NK-92 (cell line): ENCODE results near the gene LRRC28.

Experiments used
- DNase-seq: peaks from one replicate; lab custom pipeline; 2025; ENCODE audit not compliant: unreplicated experiment; lab: John Stamatoyannopoulos, UW

The LRRC28 gene

GRCh38 chr15:99249270-99249841 is 1.9 kb upstream of the LRRC28 start, which contains the start of gene TTC23:
Gene TTC23 (minus strand): TSS chr15:99249581. CDS start chr15:99228712, 20,869 bp downstream.
- no peak for DNase-seq

DNA sequence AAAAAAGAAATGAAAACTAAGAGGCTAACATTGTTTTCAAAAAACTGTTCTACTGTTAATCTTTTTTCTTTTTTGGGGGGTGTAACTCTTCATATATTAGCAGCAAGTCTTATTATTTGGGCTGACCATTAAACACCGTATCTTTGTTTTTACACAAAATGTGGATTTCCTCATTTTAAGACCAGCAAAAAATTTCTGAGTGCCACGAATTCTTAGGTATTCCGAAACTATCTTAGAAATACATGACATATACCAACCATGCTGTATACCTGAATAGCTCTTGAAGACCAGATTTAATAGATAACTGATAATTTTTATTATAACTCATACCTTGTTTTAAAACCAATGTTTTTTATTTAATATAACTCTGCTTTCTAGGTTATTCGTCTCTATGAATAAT is 1.3 kb upstream of the LRRC28 start:
- no peak for DNase-seq

DNA sequence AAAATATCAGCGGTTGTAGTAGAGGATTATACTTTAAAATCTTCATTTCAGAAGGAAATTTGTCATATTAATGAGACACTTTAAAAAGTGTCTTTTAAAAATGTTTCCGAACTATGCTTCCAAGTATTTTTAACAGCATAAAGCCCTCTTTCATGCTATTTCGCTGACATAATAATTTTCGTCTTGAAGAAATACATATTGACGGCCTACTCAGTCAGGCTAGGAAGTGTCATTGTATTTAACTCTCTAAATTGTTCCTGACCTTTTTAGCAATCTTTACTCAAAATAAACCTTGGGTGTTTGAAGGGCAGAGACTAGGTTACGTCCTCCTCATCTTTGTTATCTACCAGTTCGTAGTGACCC is 806 bp upstream of the LRRC28 start:
- DNase-seq: no peak

DNA sequence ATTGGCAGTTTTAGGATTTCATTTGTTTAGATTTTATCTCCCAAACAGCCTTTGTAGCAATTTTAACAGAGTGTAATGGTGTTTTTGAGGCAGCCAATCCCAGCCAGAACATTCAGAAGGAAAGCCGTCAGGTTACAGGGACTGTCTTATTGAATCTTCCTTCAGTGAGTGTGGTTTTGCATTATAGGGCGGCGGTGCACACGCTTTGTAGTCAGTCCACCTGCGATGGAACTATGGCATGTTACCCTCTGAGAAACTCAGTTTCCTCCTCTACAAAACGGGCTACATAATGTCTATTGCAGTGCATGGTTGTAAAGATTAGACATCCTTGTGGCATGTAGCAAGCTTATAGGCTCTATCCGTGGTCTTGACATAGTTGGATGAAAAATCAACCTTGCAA is 1.0 kb downstream of the LRRC28 start:
- no peak for DNase-seq

DNA sequence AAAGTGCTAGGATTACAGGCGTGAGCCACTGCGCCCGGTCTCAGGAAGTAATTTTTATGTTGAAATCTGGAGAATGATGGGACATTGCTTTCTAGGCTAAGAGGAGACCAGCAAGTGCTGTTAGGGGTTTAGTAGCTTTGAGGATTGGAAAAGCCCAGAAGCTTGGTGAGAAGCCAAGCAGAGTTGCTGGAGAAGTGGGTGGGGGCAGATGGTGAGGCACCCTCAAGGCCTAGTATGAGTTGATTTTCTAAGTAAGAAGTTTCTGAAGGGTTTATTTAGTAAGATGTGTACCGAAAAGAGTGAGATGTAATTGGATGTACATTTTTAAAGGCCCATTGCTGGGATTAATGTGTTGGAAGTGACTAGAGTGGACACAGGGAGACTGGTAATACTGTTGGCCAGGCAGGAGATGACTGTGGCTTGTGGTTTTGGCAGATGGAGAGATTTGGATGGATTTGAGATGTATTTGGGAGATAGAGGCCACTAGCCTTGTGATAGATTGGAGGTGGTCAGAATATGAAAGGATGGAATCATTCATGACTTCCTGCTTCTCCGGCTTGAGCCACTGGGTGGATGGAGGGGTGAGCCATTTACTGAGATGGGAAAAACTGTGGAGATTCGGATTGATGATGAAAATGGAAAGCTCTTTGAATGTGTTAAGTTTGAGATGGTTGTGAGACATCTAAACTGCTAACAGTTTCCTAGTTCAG is 2.3 kb downstream of the LRRC28 start:
- DNase-seq: no peak

- DNase-seq: no peak
These were observed 5.9 kb downstream of the LRRC28 start for GRCh38 chr15:99257107-99257750.

DNA sequence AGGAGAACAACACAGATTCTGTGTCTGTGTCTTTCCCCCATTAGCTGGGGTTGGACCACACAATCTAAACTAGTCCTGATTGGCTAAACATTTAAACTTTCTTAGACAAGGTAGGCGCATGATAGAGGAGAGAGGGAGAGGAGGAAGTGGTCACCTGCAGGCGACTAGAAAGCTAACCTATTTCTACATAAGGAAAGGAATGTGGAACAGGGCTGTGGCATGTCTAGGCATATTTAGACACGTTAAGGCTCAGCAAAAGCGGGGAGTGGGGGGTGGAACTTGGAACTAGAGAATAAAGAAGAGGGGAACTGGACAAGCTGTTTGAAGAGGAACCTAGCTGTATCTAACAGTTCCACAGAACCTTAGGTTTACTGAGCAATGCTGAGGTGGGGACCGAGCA is 12.8 kb downstream of the LRRC28 start:
- DNase-seq: no peak

GRCh38 chr15:99265541-99266070 is 14.3 kb downstream of the LRRC28 start:
- no peak for DNase-seq

DNA sequence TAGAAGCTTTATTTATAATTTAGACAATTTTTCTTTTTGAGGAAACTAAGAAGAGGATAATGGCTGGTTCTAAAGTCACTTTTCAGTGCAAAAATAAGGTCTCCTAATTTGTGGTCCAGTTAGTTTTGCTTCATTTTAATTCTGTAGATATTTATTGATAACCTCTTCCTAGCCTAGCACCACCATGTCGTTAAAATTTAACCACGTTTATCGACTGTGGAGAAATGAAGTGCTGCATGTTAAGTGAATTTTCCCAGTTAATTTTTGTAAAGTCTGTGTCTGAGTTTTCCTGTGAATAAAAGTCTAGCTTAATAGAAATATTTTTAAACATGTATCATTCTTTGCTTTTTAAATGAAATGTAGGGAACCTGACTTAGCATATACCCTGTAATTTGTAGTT is 16.7 kb downstream of the LRRC28 start:
- no peak for DNase-seq

- DNase-seq: no peak
These were observed 17.1 kb downstream of the LRRC28 start for GRCh38 chr15:99268431-99268830.

GRCh38 chr15:99273801-99274200 is 22.5 kb downstream of the LRRC28 start:
- DNase-seq: no peak

GRCh38 chr15:99275061-99275460 is 23.8 kb downstream of the LRRC28 start:
- no peak for DNase-seq

- no peak for DNase-seq
These were observed 24.3 kb downstream of the LRRC28 start for GRCh38 chr15:99275525-99276128.

DNA sequence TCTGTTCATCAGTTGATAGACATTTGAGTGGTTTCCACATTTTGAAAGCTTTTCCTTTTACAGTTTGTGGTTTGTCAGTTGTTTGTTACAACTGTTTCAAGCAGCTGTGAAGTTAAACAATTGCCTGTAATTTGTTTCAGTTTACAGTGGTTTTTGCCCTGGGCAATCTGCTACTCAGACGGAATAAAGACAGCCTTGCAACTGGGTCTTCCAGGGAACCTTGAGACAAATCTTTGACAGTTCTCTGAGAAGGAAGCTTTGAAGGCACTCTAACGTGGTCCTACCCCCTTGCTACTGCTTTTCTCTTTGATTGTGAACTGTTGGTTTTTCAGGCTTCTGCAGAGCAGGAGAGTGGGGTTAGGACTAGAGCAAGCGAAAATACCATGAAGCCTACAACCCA is 28.0 kb downstream of the LRRC28 start:
- no peak for DNase-seq

DNA sequence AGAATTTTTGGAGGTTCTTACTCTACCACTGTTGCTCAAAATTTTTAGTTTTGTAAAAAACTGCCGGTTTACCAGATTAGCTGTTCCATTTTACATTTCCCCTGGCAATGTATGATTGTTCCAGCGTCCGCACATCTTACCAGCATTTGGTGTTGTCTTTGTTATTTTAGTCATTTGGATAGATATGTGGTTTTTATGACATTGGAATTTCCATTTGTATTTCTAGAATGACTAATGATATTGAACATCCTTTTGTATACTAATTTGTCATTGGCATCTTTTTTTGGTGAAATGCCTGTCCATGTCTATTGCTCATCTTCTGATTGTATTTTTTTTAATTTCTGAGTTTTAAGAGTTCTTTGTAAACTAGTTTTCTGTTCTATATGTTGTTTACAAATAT is 28.5 kb downstream of the LRRC28 start:
- no peak for DNase-seq

- no peak for DNase-seq
These were observed 30.8 kb downstream of the LRRC28 start for GRCh38 chr15:99282121-99282520.

- no peak for DNase-seq
These were observed 31.3 kb downstream of the LRRC28 start for GRCh38 chr15:99282586-99282985.

DNA sequence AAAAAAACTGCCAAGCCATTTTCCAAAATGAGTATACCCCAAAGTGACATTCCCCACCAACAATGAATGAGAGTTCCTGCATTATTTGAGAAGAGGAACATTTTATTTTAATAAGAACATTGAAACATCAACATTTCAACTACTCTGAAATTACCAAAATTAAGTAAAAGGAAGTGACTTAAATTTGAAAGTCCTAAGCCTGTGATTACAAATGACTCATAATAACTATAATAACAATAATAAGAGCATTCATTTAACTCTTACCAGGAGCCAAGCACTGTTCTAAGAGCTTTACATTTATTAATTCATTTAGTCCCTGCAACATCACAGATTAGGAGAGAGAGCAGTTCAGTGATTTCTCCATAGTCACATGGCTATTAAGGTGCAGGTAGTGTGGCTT is 32.4 kb downstream of the LRRC28 start:
- no peak for DNase-seq

DNA sequence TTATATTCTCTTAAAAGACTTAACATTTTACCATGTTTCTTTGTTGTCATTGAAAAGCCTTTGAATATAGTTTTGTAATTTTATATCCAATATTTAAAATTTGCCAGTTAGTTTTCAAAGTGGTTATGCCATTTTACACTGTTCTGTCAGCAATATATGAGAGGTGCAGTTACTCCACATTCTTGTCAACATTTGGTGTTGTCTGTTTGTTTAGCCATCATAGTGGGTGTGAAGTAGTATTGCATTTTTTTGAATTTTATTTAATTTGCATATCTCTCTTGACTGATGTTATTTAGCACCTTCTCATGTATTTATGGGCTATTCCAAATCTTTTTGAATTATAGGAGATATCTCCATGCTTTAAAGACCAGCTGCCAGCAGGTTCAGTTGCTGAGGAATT is 40.4 kb downstream of the LRRC28 start:
- no peak for DNase-seq

- no peak for DNase-seq
These were observed 44.6 kb downstream of the LRRC28 start for GRCh38 chr15:99295840-99296239.

GRCh38 chr15:99296386-99296785 is 45.1 kb downstream of the LRRC28 start:
- no peak for DNase-seq

DNA sequence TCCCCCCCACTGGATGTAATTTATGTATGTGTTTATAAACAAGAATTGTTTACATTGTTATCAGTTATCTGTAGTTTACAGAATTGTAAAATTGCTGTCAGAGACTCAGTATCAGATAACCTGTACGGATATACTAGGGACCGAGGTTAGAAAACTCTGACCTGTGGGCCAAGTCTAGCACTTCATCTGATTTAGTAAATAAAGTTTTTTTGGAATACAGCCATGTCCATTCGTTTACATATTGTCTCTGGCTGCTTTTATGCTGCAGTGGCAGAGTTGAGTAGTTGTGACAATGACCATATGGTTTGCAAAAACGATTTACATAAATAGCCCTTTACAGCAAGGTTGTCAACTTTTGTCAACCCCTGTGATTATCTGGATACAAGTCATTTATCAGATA is 52.6 kb downstream of the LRRC28 start:
- DNase-seq: no peak
